Brain microvascular endothelial cell (primary cell): ENCODE data around the gene ZNF664.

Experiments
- DNase-seq: peaks from one replicate; pipeline ENCODE4 v3.0.0-alpha.2; 2020
- H3K27ac ChIP-seq: fragments of 250-450 bp; sonication (Bioruptor Pico); 2 replicates; pipeline ENCODE4 v1.5.1; 2020; ENCODE audit warnings: mild to moderate bottlenecking, moderate library complexity
- H3K27me3 ChIP-seq: fragments of 250-450 bp; sonication (Bioruptor Pico); replicated peaks from 2 replicates; pipeline ENCODE4 v1.5.1; 2020; ENCODE audit warnings: mild to moderate bottlenecking
- H3K36me3 ChIP-seq: fragments of 250-450 bp; sonication (Bioruptor Pico); replicated peaks from 2 replicates; pipeline ENCODE4 v1.5.1; 2020; ENCODE audit warnings: mild to moderate bottlenecking
- H3K4me3 ChIP-seq: 2 replicates; pipeline ENCODE4 v1.5.1; 2011; ENCODE audit warnings: low read depth, mild to moderate bottlenecking, control low read depth, low read length, moderate library complexity
- CTCF ChIP-seq: IDR thresholded peaks from 2 replicates; pipeline ENCODE4 v1.5.1; 2011; ENCODE audit warnings: low read depth, mild to moderate bottlenecking, moderate library complexity, low read length, control low read depth, inconsistent platforms; ENCODE audit errors: missing control alignments
- in situ Hi-C: cut with HindIII; loops from 2 replicates; pipeline ENCODE4 v1.10.0; 2017; ENCODE audit warnings: low sequenced_read_pairs, low pct_ligation_motif_present

Gene ZNF664

DNA sequence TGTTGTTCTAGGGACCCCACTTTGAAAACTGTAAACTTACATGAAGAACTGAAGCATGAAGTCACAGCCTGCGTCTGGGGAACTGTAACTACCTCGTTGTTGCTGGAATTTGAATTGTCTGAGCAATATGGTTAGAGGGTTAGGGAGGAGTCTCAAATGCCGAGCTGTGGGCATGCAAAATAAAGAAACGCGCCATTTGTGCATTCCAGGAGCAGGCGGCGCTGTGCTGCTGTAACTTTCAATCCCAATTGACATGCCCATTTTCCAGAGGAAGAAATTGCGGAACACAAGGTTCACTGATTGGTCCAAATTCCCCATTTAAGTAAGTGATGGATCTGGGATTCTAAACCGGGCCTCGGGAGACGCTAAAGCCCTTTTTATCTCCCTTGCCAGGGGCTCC lies 61.3 kb downstream of the ZNF664 start:
- DNase-seq: no peak
- TF ChIP-seq CTCF: no peak
- no peak overlapping the region for H3K27ac ChIP-seq
- no peaks in the 10 kb centered on the region for H3K36me3 ChIP-seq
- H3K27me3 ChIP-seq: no peaks in the 10 kb centered on the region
- no peak overlapping the region for H3K4me3 ChIP-seq
- in situ Hi-C loops: no loop called here

DNA sequence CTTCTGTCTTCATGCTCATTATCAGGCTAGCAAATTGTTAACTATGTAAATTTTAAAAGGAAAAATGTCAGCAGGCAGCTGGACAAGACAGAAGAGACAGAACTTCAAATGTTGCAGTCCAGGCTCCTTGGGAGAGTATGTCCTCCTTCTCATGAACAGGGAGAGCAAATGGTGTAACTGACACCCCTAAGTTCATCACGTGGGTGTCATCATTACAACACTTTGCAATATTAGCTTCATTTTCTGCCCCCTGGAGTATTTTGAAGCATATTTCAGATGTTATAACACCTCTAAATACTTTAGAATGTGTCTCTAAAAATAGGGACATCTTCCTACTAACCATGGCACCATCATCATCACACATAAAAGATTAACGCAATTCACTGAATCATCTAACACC lies 62.1 kb downstream of the ZNF664 start:
- no peak for DNase-seq
- Histone ChIP-seq H3K36me3 (no peaks in the 10 kb centered on the region), H3K27me3 (no peaks in the 10 kb centered on the region), H3K4me3 (no peak overlapping the region), H3K27ac (no peak overlapping the region)
- no peak for TF ChIP-seq CTCF
- in situ Hi-C loops: no loop called here

DNA sequence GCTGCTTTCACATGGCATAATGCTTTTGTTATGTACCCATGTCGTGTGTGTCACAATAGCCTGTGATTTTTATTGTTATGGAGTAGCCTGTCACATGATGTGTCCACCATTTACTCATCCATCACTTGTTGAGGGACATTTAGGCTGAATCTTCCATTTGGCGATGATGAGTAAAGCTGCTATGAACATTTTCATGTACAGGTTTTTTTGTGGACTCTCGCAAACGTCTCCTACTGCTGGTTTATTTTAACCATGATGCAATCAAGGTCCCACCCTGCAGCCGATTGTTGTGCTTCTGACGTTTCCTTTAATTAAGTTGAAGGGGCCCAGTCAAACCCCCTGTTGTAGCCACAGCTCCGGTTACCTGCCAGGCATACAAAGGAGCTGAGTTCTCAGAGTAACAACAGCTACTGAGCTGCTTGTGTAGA lies 63.2 kb downstream of the ZNF664 start:
- Histone ChIP-seq H3K36me3 (no peaks in the 10 kb centered on the region), H3K4me3 (no peak overlapping the region), H3K27me3 (no peaks in the 10 kb centered on the region), H3K27ac (no peak overlapping the region)
- TF ChIP-seq CTCF: no peak
- DNase-seq: no peak
- in situ Hi-C loops: no loop called here

DNA sequence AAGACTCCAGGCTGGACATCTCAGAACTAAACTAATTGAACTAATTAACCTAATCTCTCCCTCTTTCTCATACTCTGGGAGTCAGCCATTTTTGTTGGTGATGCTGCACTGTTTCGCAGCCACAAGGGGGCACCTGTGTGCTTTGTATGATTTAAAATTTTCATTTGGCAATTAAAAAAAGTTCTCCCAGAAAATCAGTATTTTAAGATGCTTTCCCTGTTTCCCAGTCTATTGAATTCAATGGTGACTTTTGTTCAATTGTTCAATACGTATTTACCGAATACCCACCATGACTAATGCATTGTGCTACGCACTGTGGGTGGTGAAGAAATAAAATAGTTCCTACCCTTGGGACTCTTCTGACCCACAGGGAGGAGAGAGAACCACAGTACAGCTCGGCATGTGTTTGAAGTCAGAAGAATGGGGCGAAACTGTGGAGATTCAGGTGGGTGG lies 63.7 kb downstream of the ZNF664 start:
- in situ Hi-C loops: no loop called here
- peak; percentile 88 for TF ChIP-seq CTCF
- no peak overlapping the region for H3K27ac ChIP-seq
- no peak overlapping the region for H3K4me3 ChIP-seq
- no peaks in the 10 kb centered on the region for H3K36me3 ChIP-seq
- H3K27me3 ChIP-seq: no peaks in the 10 kb centered on the region
- no peak for DNase-seq

DNA sequence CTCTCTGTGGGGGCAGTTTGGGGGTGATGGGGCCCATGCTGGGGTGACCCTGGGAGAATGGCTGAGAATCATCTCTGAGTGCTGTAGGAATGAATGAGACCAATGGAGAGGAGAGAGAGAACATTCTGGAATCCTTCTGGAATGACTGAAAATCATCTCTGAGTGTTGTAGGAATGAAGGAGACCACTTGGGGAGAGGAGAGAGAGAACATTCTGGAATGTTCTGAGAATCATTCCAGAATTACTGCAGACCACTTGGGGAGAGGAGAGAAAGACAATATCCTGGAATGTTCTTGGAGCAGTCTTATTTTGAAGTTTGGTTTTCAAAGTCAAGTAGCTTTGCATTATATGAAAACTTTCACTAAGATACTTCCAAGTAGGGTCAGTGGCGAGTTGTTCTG lies 64.3 kb downstream of the ZNF664 start:
- H3K27me3 ChIP-seq: no peaks in the 10 kb centered on the region
- no peak for TF ChIP-seq CTCF
- in situ Hi-C loops: no loop called here
- DNase-seq: no peak
- no peaks in the 10 kb centered on the region for H3K36me3 ChIP-seq
- no peak overlapping the region for H3K4me3 ChIP-seq
- H3K27ac ChIP-seq: no peak overlapping the region

DNA sequence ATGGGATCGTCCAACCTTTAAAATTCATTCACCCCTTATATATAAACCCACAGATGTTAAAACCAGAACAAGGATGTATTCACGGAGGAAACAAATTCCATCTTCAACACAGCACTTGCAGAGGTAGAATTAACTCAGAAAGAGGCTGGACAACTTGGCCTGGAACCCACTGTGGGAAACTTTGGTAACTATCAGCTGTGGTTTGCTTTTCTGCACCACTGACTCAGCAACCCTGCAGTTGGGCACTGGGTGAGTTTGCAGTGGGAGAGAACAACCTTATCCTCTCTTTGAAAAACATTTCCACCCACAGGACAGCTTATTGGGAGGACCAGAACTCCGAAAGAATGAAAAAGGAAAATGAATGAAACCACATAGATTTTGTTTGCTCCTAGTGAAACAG lies 66.3 kb downstream of the ZNF664 start:
- Histone ChIP-seq H3K27me3 (peaks cover 2% of the 10 kb centered on the region), H3K36me3 (no peaks in the 10 kb centered on the region), H3K27ac (no peak overlapping the region), H3K4me3 (no peak overlapping the region)
- in situ Hi-C loops: no loop called here
- no peak for TF ChIP-seq CTCF
- DNase-seq: peak; percentile 48
